Fibroblast of lung (primary cell): Measurements from ENCODE around the gene WDR86.

Experiments
- EZH2 ChIP-seq: IDR thresholded peaks from 2 replicates; pipeline ENCODE4 v1.5.1; 2012; ENCODE audit warnings: low read length, control low read depth, mild to moderate bottlenecking; ENCODE audit errors: missing control alignments
- TF ChIP-seq, protein P1 (sequence below), 2 donors: IDR thresholded peaks in 1 of 2; conservative IDR thresholded peaks in 1 of 2; 1 replicate in 1 of 2; 2 replicates in 1 of 2; pipeline ENCODE4 v1.5.1; 2011 to 2012; ENCODE audit warnings: low read length in 2 of 2, control low read depth in 1 of 2, inconsistent platforms in 1 of 2, low read depth in 1 of 2, mild to moderate bottlenecking in 1 of 2

GRCh38 chr7:151440799-151441445 is 31.1 kb upstream of the WDR86 start:
- TF ChIP-seq, protein P1, sequence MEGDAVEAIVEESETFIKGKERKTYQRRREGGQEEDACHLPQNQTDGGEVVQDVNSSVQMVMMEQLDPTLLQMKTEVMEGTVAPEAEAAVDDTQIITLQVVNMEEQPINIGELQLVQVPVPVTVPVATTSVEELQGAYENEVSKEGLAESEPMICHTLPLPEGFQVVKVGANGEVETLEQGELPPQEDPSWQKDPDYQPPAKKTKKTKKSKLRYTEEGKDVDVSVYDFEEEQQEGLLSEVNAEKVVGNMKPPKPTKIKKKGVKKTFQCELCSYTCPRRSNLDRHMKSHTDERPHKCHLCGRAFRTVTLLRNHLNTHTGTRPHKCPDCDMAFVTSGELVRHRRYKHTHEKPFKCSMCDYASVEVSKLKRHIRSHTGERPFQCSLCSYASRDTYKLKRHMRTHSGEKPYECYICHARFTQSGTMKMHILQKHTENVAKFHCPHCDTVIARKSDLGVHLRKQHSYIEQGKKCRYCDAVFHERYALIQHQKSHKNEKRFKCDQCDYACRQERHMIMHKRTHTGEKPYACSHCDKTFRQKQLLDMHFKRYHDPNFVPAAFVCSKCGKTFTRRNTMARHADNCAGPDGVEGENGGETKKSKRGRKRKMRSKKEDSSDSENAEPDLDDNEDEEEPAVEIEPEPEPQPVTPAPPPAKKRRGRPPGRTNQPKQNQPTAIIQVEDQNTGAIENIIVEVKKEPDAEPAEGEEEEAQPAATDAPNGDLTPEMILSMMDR (conservative IDR thresholded peaks at IDR 0.05 in 1 of 2, IDR thresholded peaks at IDR 0.05 in 1 of 2; ENCODE audit: low read depth in 1 of 2, low read length in 2 of 2) = no peak
- no peak for TF ChIP-seq EZH2
